ENCODE results near the gene TRAPPC6A.

- TF ChIP-seq CTCF (IDR thresholded peaks at IDR 0.05 in 4 of 5, conservative IDR thresholded peaks at IDR 0.05 in 1 of 5) (no peak), POLR2A (IDR thresholded peaks at IDR 0.05) (no peak)
These were observed 26.1 kb downstream of the TRAPPC6A start for GRCh38 chr19:45151821-45152503.
